Activated CD4-positive, alpha-beta T cell treated with anti-CD3 and anti-CD28 coated beads, Interleukin-2, amount 50 U/mL, for 24 hours (primary cell): ENCODE measurements around the gene RING1.

Experiments used
- DNase-seq, 2 donors: peaks; one replicate each; pipeline ENCODE4 v3.0.0-alpha.2; 2020; ENCODE audit warnings: low read depth in 1 of 2, low spot score in 1 of 2

The RING1 gene

GRCh38 chr6:33171880-33172687, 36.2 kb upstream of the RING1 start:
- DNase-seq, result no peak

GRCh38 chr6:33172688-33173534, 35.4 kb upstream of the RING1 start:
- DNase-seq, result no peak

GRCh38 chr6:33173535-33174180, 34.6 kb upstream of the RING1 start:
- no peak for DNase-seq

GRCh38 chr6:33174784-33175183, 33.5 kb upstream of the RING1 start:
- DNase-seq, result no peak

GRCh38 chr6:33175436-33176069, 32.7 kb upstream of the RING1 start:
- DNase-seq, result no peak

- DNase-seq, result no peak
Measured at GRCh38 chr6:33176906-33177305, 31.4 kb upstream of the RING1 start.

GRCh38 chr6:33177552-33178446, 30.5 kb upstream of the RING1 start:
- DNase-seq, result no peak

GRCh38 chr6:33178755-33179475, 29.4 kb upstream of the RING1 start:
- DNase-seq, result no peak

GRCh38 chr6:33181141-33181540, 27.2 kb upstream of the RING1 start:
- DNase-seq, result no peak

- DNase-seq, result no peak
Measured at GRCh38 chr6:33183071-33183683, 25.1 kb upstream of the RING1 start.

- DNase-seq, result no peak
Measured at GRCh38 chr6:33185190-33185589, 23.1 kb upstream of the RING1 start.

GRCh38 chr6:33185654-33186187, 22.6 kb upstream of the RING1 start:
- DNase-seq, result no peak

GRCh38 chr6:33187809-33188208, 20.5 kb upstream of the RING1 start:
- DNase-seq, result no peak

GRCh38 chr6:33189164-33189563, 19.1 kb upstream of the RING1 start:
- no peak for DNase-seq

- no peak for DNase-seq
Measured at GRCh38 chr6:33189625-33190448, 18.5 kb upstream of the RING1 start.

- no peak for DNase-seq
Measured at GRCh38 chr6:33190504-33191107, 17.7 kb upstream of the RING1 start.

- no peak for DNase-seq
Measured at GRCh38 chr6:33191383-33192104, 16.8 kb upstream of the RING1 start.
